ENCODE results near the gene PGM3.

- TF ChIP-seq CTCF (IDR thresholded peaks at IDR 0.05) (no peak), EP300 (IDR thresholded peaks at IDR 0.05) (no peak)
These were observed 65.8 kb downstream of the PGM3 start for GRCh38 chr6:83127258-83127657.
